Measurements from ENCODE around the gene NEDD9.

The NEDD9 gene

GRCh38 chr6:11179419-11180202, 52.9 kb downstream of the NEDD9 start:
- H2AFZ ChIP-seq (ENCODE audit: low read length): no peak overlapping the region
- H3K9me3 ChIP-seq (ENCODE audit: insufficient read depth, low read depth, low read length): no peaks in the 10 kb centered on the region; the same call in 1 of the 2 replicates
- H3K9ac ChIP-seq (ENCODE audit: low read depth, low read length, poor library complexity, severe bottlenecking): no peak overlapping the region
- no peak for TF ChIP-seq EZH2phosphoT487 (IDR thresholded peaks at IDR 0.05; ENCODE audit: borderline replicate concordance)
- TF ChIP-seq CTCF (conservative IDR thresholded peaks at IDR 0.05; ENCODE audit: low read length): no peak
- no peaks in the 10 kb centered on the region for H3K9me2 ChIP-seq (replicated peaks; ENCODE audit: low read depth, low read length)
- no peak overlapping the region for H3K4me2 ChIP-seq (ENCODE audit: low read depth, low read length, poor library complexity, severe bottlenecking)
- no peak overlapping the region for H3K4me3 ChIP-seq (ENCODE audit: low read length, poor library complexity, severe bottlenecking)
- no peaks in the 10 kb centered on the region for H3K27me3 ChIP-seq (ENCODE audit: insufficient read depth, low read length, poor library complexity, severe bottlenecking)
- H3K79me2 ChIP-seq (ENCODE audit: insufficient read depth, low read length): no peaks in the 10 kb centered on the region
- no peaks in the 10 kb centered on the region for H3F3A ChIP-seq (ENCODE audit: low read depth)
- H3K4me1 ChIP-seq (ENCODE audit: insufficient read depth, low read length, poor library complexity, severe bottlenecking): no peaks in the 10 kb centered on the region
- H3K36me3 ChIP-seq (ENCODE audit: insufficient read depth, low read length): 0 out of 2 replicates have a peak, but pooled peaks cover 3% of the 10 kb centered on the region
- no peaks in the 10 kb centered on the region for H4K20me1 ChIP-seq (ENCODE audit: insufficient read depth, low read length, poor library complexity, severe bottlenecking)

GRCh38 chr6:11179088-11179418, 53.4 kb downstream of the NEDD9 start:
- H3K9ac ChIP-seq (ENCODE audit: low read depth, low read length, poor library complexity, severe bottlenecking): no peak overlapping the region

GRCh38 chr6:11177271-11177670, 55.2 kb downstream of the NEDD9 start:
- no peaks in the 10 kb centered on the region; the same call in 1 of the 2 replicates for H3K9me3 ChIP-seq (ENCODE audit: insufficient read depth, low read depth, low read length)
- H3K4me3 ChIP-seq (ENCODE audit: low read length, poor library complexity, severe bottlenecking): no peak overlapping the region
- H4K20me1 ChIP-seq (ENCODE audit: insufficient read depth, low read length, poor library complexity, severe bottlenecking): no peaks in the 10 kb centered on the region
- TF ChIP-seq CTCF (conservative IDR thresholded peaks at IDR 0.05; ENCODE audit: low read length) (no peak), EZH2phosphoT487 (IDR thresholded peaks at IDR 0.05; ENCODE audit: borderline replicate concordance) (no peak)
- H3F3A ChIP-seq (ENCODE audit: low read depth): no peaks in the 10 kb centered on the region
- H3K4me1 ChIP-seq (ENCODE audit: insufficient read depth, low read length, poor library complexity, severe bottlenecking): no peaks in the 10 kb centered on the region
- H2AFZ ChIP-seq (ENCODE audit: low read length): no peak overlapping the region
- no peaks in the 10 kb centered on the region for H3K27me3 ChIP-seq (ENCODE audit: insufficient read depth, low read length, poor library complexity, severe bottlenecking)
- no peak overlapping the region for H3K9ac ChIP-seq (ENCODE audit: low read depth, low read length, poor library complexity, severe bottlenecking)
- no peak overlapping the region for H3K4me2 ChIP-seq (ENCODE audit: low read depth, low read length, poor library complexity, severe bottlenecking)
- H3K9me2 ChIP-seq (replicated peaks; ENCODE audit: low read depth, low read length): no peaks in the 10 kb centered on the region
- H3K36me3 ChIP-seq (ENCODE audit: insufficient read depth, low read length): no peaks in the 10 kb centered on the region
- H3K79me2 ChIP-seq (ENCODE audit: insufficient read depth, low read length): no peaks in the 10 kb centered on the region

More at GRCh38 chr6:11179088-11179418, 53.4 kb downstream of the NEDD9 start:
- H3K36me3 ChIP-seq (ENCODE audit: insufficient read depth, low read length): no peaks in the 10 kb centered on the region
- H3F3A ChIP-seq (ENCODE audit: low read depth): no peaks in the 10 kb centered on the region
- no peak overlapping the region for H3K4me3 ChIP-seq (ENCODE audit: low read length, poor library complexity, severe bottlenecking)
- no peaks in the 10 kb centered on the region; the same call in 1 of the 2 replicates for H3K9me3 ChIP-seq (ENCODE audit: insufficient read depth, low read depth, low read length)
- no peaks in the 10 kb centered on the region for H3K4me1 ChIP-seq (ENCODE audit: insufficient read depth, low read length, poor library complexity, severe bottlenecking)
- TF ChIP-seq EZH2phosphoT487 (IDR thresholded peaks at IDR 0.05; ENCODE audit: borderline replicate concordance) (no peak), CTCF (conservative IDR thresholded peaks at IDR 0.05; ENCODE audit: low read length) (no peak)
- H3K79me2 ChIP-seq (ENCODE audit: insufficient read depth, low read length): no peaks in the 10 kb centered on the region
- no peak overlapping the region for H2AFZ ChIP-seq (ENCODE audit: low read length)
- no peak overlapping the region for H3K4me2 ChIP-seq (ENCODE audit: low read depth, low read length, poor library complexity, severe bottlenecking)
- no peaks in the 10 kb centered on the region for H3K9me2 ChIP-seq (replicated peaks; ENCODE audit: low read depth, low read length)
- H3K27me3 ChIP-seq (ENCODE audit: insufficient read depth, low read length, poor library complexity, severe bottlenecking): no peaks in the 10 kb centered on the region
- H4K20me1 ChIP-seq (ENCODE audit: insufficient read depth, low read length, poor library complexity, severe bottlenecking): no peaks in the 10 kb centered on the region
